CD4-positive, alpha-beta memory T cell (primary cell): Measurements from ENCODE around the gene PRDM9. TPM values are rescaled to one million over a fixed set of nuclear protein-coding genes. Genes with fewer than 3 reads are reported as not detected.
"Not testable (repeated sequence)": the region's sequence is repeated elsewhere in the genome, so short reads cannot be mapped to it uniquely, and the experiment has no call there.

Source experiments
- CTCF ChIA-PET: fragments of 350-600 bp; sonication (Branson Sonifier 250); formaldehyde crosslinking; loops from one replicate; lab custom pipeline; 2021; ENCODE audit warnings: inconsistent platforms; ENCODE audit not compliant: partially characterized antibody; lab: Charles Lee
- POLR2A ChIA-PET: fragments of 350-600 bp; sonication (Branson Sonifier 250); formaldehyde crosslinking; loops from one replicate; lab custom pipeline; 2021; ENCODE audit not compliant: partially characterized antibody; lab: Charles Lee
- DNase-seq, 5 donors: peaks; one replicate each; pipeline versions ENCODE4 v3.0.0 to v3.0.0-alpha.2; 2020 to 2022; ENCODE audit warnings: mixed read lengths in 1 of 5
- H3K27ac ChIP-seq: one replicate; pipeline ENCODE4 v1.7.0; 2013; ENCODE audit warnings: low read depth, low read length
- H3K27me3 ChIP-seq: 2 replicates; pipeline ENCODE4 v1.7.0; 2013; ENCODE audit warnings: mild to moderate bottlenecking, low read length, moderate library complexity; ENCODE audit not compliant: insufficient read depth
- H3K36me3 ChIP-seq: 2 replicates; pipeline ENCODE4 v1.7.0; 2013; ENCODE audit warnings: mild to moderate bottlenecking, low read length, moderate library complexity; ENCODE audit not compliant: insufficient read depth
- H3K4me1 ChIP-seq: 2 replicates; pipeline ENCODE4 v1.7.0; 2013; ENCODE audit warnings: mild to moderate bottlenecking, low read length, moderate library complexity; ENCODE audit not compliant: insufficient read depth
- H3K4me3 ChIP-seq, 2 donors: one replicate each; pipeline ENCODE4 v1.7.0; 2013; ENCODE audit warnings: low read length in 2 of 2, mild to moderate bottlenecking in 1 of 2
- H3K9me3 ChIP-seq, 2 donors: one replicate each; pipeline ENCODE4 v1.7.0; 2013; ENCODE audit warnings: low read length in 2 of 2, control low read depth in 1 of 2; ENCODE audit not compliant: control insufficient read depth in 1 of 2
- H3K27ac Mint-ChIP-seq, 7 donors: one replicate each; pipeline ENCODE4 v1.8.0; 2020 to 2021; ENCODE audit warnings: mixed read lengths in 7 of 7, mild to moderate bottlenecking in 6 of 7, inconsistent platforms in 3 of 7, moderate library complexity in 3 of 7
- H3K27me3 Mint-ChIP-seq, 2 donors: one replicate each; pipeline ENCODE4 v1.8.0; 2020 to 2021; ENCODE audit warnings: mixed read lengths in 2 of 2
- H3K36me3 Mint-ChIP-seq, 2 donors: one replicate each; pipeline ENCODE4 v1.8.0; 2020 to 2021; ENCODE audit warnings: mixed read lengths in 2 of 2, inconsistent platforms in 1 of 2, mild to moderate bottlenecking in 1 of 2
- H3K4me1 Mint-ChIP-seq, 4 donors: one replicate each; pipeline ENCODE4 v1.8.0; 2020 to 2021; ENCODE audit warnings: mixed read lengths in 4 of 4, mild to moderate bottlenecking in 1 of 4
- H3K4me3 Mint-ChIP-seq, 8 donors: one replicate each; pipeline ENCODE4 v1.8.0; 2020 to 2021; ENCODE audit warnings: mixed read lengths in 8 of 8, mild to moderate bottlenecking in 7 of 8, moderate library complexity in 6 of 8, inconsistent platforms in 3 of 8
- H3K9me3 Mint-ChIP-seq, 8 donors: one replicate each; pipeline ENCODE4 v1.8.0; 2020 to 2021; ENCODE audit warnings: mixed read lengths in 8 of 8, mild to moderate bottlenecking in 5 of 8, inconsistent platforms in 3 of 8, moderate library complexity in 1 of 8
- intact Hi-C: fragments of 100-400 bp; cut with micrococcal nuclease; formaldehyde crosslinking; loops from one replicate; pipeline ENCODE4 v1.15.1; 2023
- polyA plus RNA-seq, 2 donors: library from polyadenylated mRNA; unstranded; fragments of 300-500 nt; fragmentation: Illumina TruSeq; gene quantifications; one replicate each; pipeline ENCODE4 v1.2.3, GENCODE V29; 2021
- total RNA-seq, 2 experiments: library from RNA; stranded (reverse); gene quantifications; one replicate each; pipeline ENCODE4 v1.2.3, GENCODE V29; 2021

PRDM9 gene
- total and polyA plus RNA-seq, 4 experiments from 2014 or later = not detected

DNA sequence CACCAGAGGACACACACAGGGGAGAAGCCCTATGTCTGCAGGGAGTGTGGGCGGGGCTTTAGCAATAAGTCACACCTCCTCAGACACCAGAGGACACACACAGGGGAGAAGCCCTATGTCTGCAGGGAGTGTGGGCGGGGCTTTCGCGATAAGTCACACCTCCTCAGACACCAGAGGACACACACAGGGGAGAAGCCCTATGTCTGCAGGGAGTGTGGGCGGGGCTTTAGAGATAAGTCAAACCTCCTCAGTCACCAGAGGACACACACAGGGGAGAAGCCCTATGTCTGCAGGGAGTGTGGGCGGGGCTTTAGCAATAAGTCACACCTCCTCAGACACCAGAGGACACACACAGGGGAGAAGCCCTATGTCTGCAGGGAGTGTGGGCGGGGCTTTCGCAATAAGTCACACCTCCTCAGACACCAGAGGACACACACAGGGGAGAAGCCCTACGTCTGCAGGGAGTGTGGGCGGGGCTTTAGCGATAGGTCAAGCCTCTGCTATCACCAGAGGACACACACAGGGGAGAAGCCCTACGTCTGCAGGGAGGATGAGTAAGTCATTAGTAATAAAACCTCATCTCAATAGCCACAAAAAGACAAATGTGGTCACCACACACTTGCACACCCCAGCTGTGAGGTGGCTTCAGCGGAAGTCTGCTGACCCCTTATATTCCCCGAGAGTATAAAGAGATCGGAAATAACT, 20.0 kb downstream of the PRDM9 start:
- H3K36me3 ChIP-seq, DNase-seq, H3K4me1 Mint-ChIP-seq, H3K27ac Mint-ChIP-seq, intact Hi-C loops, H3K27ac ChIP-seq, H3K4me3 Mint-ChIP-seq, H3K4me1 ChIP-seq, POLR2A ChIA-PET, H3K27me3 ChIP-seq, H3K4me3 ChIP-seq, H3K9me3 ChIP-seq, CTCF ChIA-PET, H3K27me3 Mint-ChIP-seq, H3K36me3 Mint-ChIP-seq: not testable (repeated sequence)
- H3K9me3 Mint-ChIP-seq = peaks cover 3 to 20% (median 15%) of the 10 kb centered on the region in 8 donors

DNA sequence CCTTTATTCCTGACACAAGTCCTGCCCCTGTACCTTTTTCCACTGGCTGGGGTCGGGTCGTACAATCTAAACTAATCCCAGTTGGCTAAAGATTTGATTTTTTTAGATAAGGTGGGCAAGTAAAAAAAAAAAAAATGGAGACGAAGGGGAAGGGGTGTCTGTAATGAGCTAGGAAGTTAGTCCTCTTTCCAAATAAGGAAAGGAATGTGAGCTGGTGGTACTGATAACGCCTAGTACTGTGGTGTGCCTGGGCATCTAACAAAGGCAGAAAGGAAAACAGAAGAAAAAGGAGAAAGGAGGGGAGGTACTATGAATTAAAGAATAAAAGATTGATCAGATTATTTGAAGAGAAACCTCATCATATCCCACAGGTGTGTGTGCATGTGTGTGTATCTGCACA, 21.3 kb downstream of the PRDM9 start:
- Mint-ChIP-seq H3K27me3 (no peaks in the 10 kb centered on the region), H3K4me3 (no peak overlapping the region), H3K27ac (no peak overlapping the region), H3K4me1 (no peaks in the 10 kb centered on the region), H3K9me3 (peaks cover 3 to 20% (median 16%) of the 10 kb centered on the region in 8 donors), H3K36me3 (no peaks in the 10 kb centered on the region)
- no peaks in the 10 kb centered on the region for H3K4me1 ChIP-seq
- no peak for DNase-seq
- H3K9me3 ChIP-seq = peaks cover 0 to 3% of the 10 kb centered on the region in 2 donors
- no peaks in the 10 kb centered on the region for H3K36me3 ChIP-seq
- ChIA-PET CTCF (no interaction called here), POLR2A (no interaction called here)
- intact Hi-C loops = no loop called here
- H3K27ac ChIP-seq = no peak overlapping the region
- no peaks in the 10 kb centered on the region for H3K27me3 ChIP-seq
- no peak overlapping the region for H3K4me3 ChIP-seq

DNA sequence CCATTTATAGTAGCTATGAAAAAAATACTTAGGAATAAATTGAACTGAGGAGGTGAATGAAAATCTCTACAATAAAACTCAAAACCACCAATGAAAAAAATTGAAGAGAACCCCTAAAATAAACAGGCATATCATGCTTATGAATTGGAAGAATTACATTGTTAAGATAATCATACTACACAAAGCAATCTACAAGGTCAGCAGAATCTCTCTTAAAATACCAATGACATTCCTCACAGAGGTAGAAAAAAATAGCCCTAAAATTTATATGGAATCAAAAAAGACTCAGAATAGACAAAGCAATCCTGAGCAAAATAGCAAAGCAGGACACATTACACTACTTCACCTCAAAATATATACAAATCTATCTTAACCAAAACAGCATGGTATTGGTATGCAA, 23.2 kb downstream of the PRDM9 start:
- intact Hi-C loops = no loop called here
- Mint-ChIP-seq H3K4me1 (no peaks in the 10 kb centered on the region), H3K36me3 (no peaks in the 10 kb centered on the region), H3K27ac (no peak overlapping the region), H3K27me3 (no peaks in the 10 kb centered on the region), H3K9me3 (peaks cover 2 to 17% (median 11%) of the 10 kb centered on the region in 8 donors), H3K4me3 (no peak overlapping the region)
- Histone ChIP-seq H3K27ac (no peak overlapping the region), H3K36me3 (no peaks in the 10 kb centered on the region), H3K9me3 (peaks cover 0 to 3% of the 10 kb centered on the region in 2 donors), H3K4me3 (no peak overlapping the region), H3K27me3 (no peaks in the 10 kb centered on the region), H3K4me1 (no peaks in the 10 kb centered on the region)
- POLR2A ChIA-PET = no interaction called here
- DNase-seq = no peak
- CTCF ChIA-PET = no interaction called here

DNA sequence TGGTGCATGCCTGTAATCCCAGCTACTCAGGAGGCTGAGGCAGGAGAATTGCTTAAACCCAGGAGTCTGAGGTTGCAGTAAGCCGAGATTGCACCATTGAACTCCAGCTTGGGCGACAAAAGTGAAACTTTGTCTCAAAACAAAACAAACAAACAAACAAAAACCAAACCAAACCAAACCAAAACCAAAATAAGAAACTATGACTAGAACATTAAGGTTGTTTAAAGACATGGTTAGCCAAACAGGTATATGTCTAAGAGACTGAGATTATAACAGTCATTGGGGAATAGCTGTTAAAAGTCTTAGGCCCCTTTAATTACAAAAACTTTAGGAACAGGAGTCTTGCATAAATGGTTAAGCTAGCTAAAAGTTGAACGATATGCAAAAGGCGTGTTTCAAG, 63.6 kb downstream of the PRDM9 start:
- no peak overlapping the region for H3K4me3 ChIP-seq
- no peak for DNase-seq
- H3K27ac Mint-ChIP-seq = no peak overlapping the region
- no peaks in the 10 kb centered on the region for H3K27me3 ChIP-seq
- H3K4me1 Mint-ChIP-seq = no peaks in the 10 kb centered on the region
- H3K9me3 Mint-ChIP-seq = peaks cover 0 to 17% (median 7%) of the 10 kb centered on the region in 8 donors
- no peaks in the 10 kb centered on the region for H3K4me1 ChIP-seq
- intact Hi-C loops = no loop called here
- ChIA-PET CTCF (no interaction called here), POLR2A (no interaction called here)
- H3K27me3 Mint-ChIP-seq = no peaks in the 10 kb centered on the region
- H3K9me3 ChIP-seq = no peaks in the 10 kb centered on the region
- no peak overlapping the region for H3K27ac ChIP-seq
- no peaks in the 10 kb centered on the region for H3K36me3 ChIP-seq
- H3K36me3 Mint-ChIP-seq = no peaks in the 10 kb centered on the region
- H3K4me3 Mint-ChIP-seq = no peak overlapping the region
